Central memory CD8-positive, alpha-beta T cell (primary cell): ENCODE data around the gene AP5S1.
"Not testable (repeated sequence)": the region's sequence is repeated elsewhere in the genome, so short reads cannot be mapped to it uniquely, and the experiment has no call there.

Experiments
- ATAC-seq: fragments of 150-1000 bp; cut with Tn5 transposase; replicated peaks from 2 replicates; pipeline ENCODE4 v1.10.0; 2022; ENCODE audit warnings: mild to moderate bottlenecking, moderate FRiP score, moderate number of reproducible peaks; ENCODE audit not compliant: poor library complexity, severe bottlenecking; ENCODE audit errors: extremely low read depth
- DNase-seq, 2 donors: peaks; one replicate each; pipeline ENCODE4 v3.0.0; 2021; ENCODE audit warnings: low spot score in 2 of 2
- H3K27ac Mint-ChIP-seq: one replicate; pipeline ENCODE4 v1.8.0; 2022; ENCODE audit warnings: low read depth, mild to moderate bottlenecking, moderate library complexity, mixed read lengths
- H3K27me3 Mint-ChIP-seq: one replicate; pipeline ENCODE4 v1.8.0; 2022; ENCODE audit warnings: mixed read lengths
- H3K36me3 Mint-ChIP-seq: one replicate; pipeline ENCODE4 v1.8.0; 2022; ENCODE audit warnings: mild to moderate bottlenecking, moderate library complexity, mixed read lengths; ENCODE audit not compliant: insufficient read depth
- H3K4me1 Mint-ChIP-seq: one replicate; pipeline ENCODE4 v1.8.0; 2022; ENCODE audit warnings: mixed read lengths
- H3K4me3 Mint-ChIP-seq: one replicate; pipeline ENCODE4 v1.8.0; 2022; ENCODE audit warnings: mild to moderate bottlenecking, moderate library complexity, mixed read lengths
- H3K9me3 Mint-ChIP-seq: one replicate; pipeline ENCODE4 v1.8.0; 2022; ENCODE audit warnings: mixed read lengths

Gene AP5S1

GRCh38 chr20:3843990-3844619, 23.8 kb downstream of the AP5S1 start:
- not testable (repeated sequence) for H3K9me3 Mint-ChIP-seq, H3K4me3 Mint-ChIP-seq, ATAC-seq, H3K36me3 Mint-ChIP-seq, H3K27ac Mint-ChIP-seq, DNase-seq, H3K27me3 Mint-ChIP-seq
- H3K4me1 Mint-ChIP-seq = peaks cover 22% of the 10 kb centered on the region

- Mint-ChIP-seq H3K4me3 (peak overlapping the region; percentile 87), H3K4me1 (peaks cover 30% of the 10 kb centered on the region), H3K27ac (peak overlapping the region; percentile 91), H3K36me3 (peaks cover 5% of the 10 kb centered on the region), H3K9me3 (no peaks in the 10 kb centered on the region), H3K27me3 (no peaks in the 10 kb centered on the region)
- ATAC-seq (no peak), DNase-seq (no peak)
These were observed 26.0 kb downstream of the AP5S1 start for GRCh38 chr20:3846378-3846739.

GRCh38 chr20:3846740-3847428, 26.5 kb downstream of the AP5S1 start, which contains the start of gene MAVS:
Gene MAVS, plus strand, starts transcription at chr20:3846834. Its CDS starts 7,791 bp downstream, at chr20:3854625.
- Mint-ChIP-seq H3K4me1 (peaks cover 30% of the 10 kb centered on the region), H3K4me3 (peak within 1 kb of the TSS; percentile 87)
- peak; percentile 94 for ATAC-seq

DNA sequence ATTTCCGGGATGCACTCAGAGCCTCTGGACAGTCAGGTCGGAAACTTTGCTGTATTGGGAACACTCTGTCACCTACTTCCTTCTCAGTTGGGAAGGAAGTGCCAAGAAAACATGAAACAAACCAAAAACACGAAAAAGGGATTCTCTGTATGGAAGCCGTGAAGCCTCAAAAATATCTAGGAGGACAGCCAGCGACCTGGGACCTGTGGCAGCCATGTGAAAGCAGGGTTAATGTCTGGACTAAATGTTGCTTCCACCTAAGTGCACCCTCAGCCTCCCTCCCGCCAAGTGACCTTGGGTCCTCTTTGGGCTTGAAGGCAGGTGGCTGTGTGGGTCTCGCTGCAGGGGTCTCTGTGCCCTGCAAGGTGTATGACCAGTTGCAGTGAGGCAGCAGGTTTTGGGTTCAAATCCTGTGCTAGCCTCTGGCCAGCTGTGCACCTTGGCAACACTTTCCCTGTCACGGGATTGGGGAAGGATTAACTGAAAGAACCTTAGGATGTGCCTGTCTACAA, 27.1 kb downstream of the AP5S1 start:
- Mint-ChIP-seq H3K27ac (peak overlapping the region; percentile 91), H3K4me1 (peaks cover 30% of the 10 kb centered on the region), H3K27me3 (no peaks in the 10 kb centered on the region), H3K36me3 (peaks cover 5% of the 10 kb centered on the region), H3K4me3 (peak overlapping the region; percentile 87), H3K9me3 (no peaks in the 10 kb centered on the region)
- DNase-seq = no peak
- no peak for ATAC-seq

More at GRCh38 chr20:3846740-3847428, 26.5 kb downstream of the AP5S1 start, which contains the start of gene MAVS:
- Mint-ChIP-seq H3K36me3 (peaks cover 5% of the 10 kb centered on the region), H3K27ac (peak within 1 kb of the TSS; percentile 91), H3K9me3 (no peaks in the 10 kb centered on the region), H3K27me3 (no peaks in the 10 kb centered on the region)
- DNase-seq = peak; percentile 70

- Mint-ChIP-seq H3K36me3 (peaks cover 5% of the 10 kb centered on the region), H3K4me1 (peaks cover 30% of the 10 kb centered on the region), H3K4me3 (peak overlapping the region; percentile 87), H3K27me3 (no peaks in the 10 kb centered on the region), H3K9me3 (no peaks in the 10 kb centered on the region), H3K27ac (peak overlapping the region; percentile 86)
- ATAC-seq (no peak), DNase-seq (no peak)
These were observed 28.2 kb downstream of the AP5S1 start for GRCh38 chr20:3848565-3848964.

DNA sequence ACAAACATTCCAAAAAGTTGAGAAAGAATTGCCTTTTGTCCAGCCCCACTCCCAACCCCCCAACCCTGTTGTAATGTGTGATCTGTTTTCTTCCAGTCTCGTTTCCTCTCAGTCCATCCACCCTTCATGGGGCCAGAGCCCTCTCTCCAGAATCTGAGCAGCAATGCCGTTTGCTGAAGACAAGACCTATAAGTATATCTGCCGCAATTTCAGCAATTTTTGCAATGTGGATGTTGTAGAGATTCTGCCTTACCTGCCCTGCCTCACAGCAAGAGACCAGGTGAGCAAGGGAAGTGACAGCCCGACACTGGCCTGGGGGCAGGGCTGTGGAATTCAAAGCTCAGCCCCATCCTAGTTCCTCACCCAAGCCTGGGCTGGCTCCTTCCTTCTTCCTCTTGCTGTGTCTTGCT, 34.1 kb downstream of the AP5S1 start:
- Mint-ChIP-seq H3K4me1 (peaks cover 24% of the 10 kb centered on the region), H3K9me3 (no peaks in the 10 kb centered on the region), H3K36me3 (peaks cover 20% of the 10 kb centered on the region), H3K27ac (no peak overlapping the region), H3K4me3 (no peak overlapping the region), H3K27me3 (no peaks in the 10 kb centered on the region)
- peak; percentile 32 for ATAC-seq
- no peak for DNase-seq

- Mint-ChIP-seq H3K9me3 (no peaks in the 10 kb centered on the region), H3K4me3 (no peak overlapping the region), H3K27me3 (no peaks in the 10 kb centered on the region), H3K27ac (no peak overlapping the region), H3K36me3 (peaks cover 35% of the 10 kb centered on the region), H3K4me1 (peaks cover 20% of the 10 kb centered on the region)
- ATAC-seq (no peak), DNase-seq (no peak)
These were observed 37.1 kb downstream of the AP5S1 start for GRCh38 chr20:3857405-3857804.

GRCh38 chr20:3858689-3859088, 38.3 kb downstream of the AP5S1 start:
- Mint-ChIP-seq H3K9me3 (no peaks in the 10 kb centered on the region), H3K4me3 (no peak overlapping the region), H3K27ac (no peak overlapping the region), H3K4me1 (peaks cover 20% of the 10 kb centered on the region), H3K27me3 (no peaks in the 10 kb centered on the region), H3K36me3 (peaks cover 45% of the 10 kb centered on the region)
- DNase-seq (no peak), ATAC-seq (no peak)

- no peak overlapping the region for H3K4me3 Mint-ChIP-seq
These were observed 40.8 kb downstream of the AP5S1 start for GRCh38 chr20:3861191-3861590.

GRCh38 chr20:3862333-3862732, 42.0 kb downstream of the AP5S1 start:
- ATAC-seq (no peak), DNase-seq (no peak)
- Mint-ChIP-seq H3K36me3 (peaks cover 40% of the 10 kb centered on the region), H3K27me3 (no peaks in the 10 kb centered on the region), H3K4me3 (no peak overlapping the region), H3K4me1 (peaks cover 7% of the 10 kb centered on the region), H3K9me3 (no peaks in the 10 kb centered on the region), H3K27ac (no peak overlapping the region)

More at GRCh38 chr20:3861191-3861590, 40.8 kb downstream of the AP5S1 start:
- Mint-ChIP-seq H3K9me3 (no peaks in the 10 kb centered on the region), H3K27me3 (no peaks in the 10 kb centered on the region), H3K36me3 (peaks cover 44% of the 10 kb centered on the region), H3K4me1 (peaks cover 13% of the 10 kb centered on the region), H3K27ac (no peak overlapping the region)
- no peak for ATAC-seq
- no peak for DNase-seq

- Mint-ChIP-seq H3K27ac (peak overlapping the region; percentile 41), H3K9me3 (no peaks in the 10 kb centered on the region), H3K36me3 (peaks cover 38% of the 10 kb centered on the region)
These were observed 43.0 kb downstream of the AP5S1 start for GRCh38 chr20:3863317-3863716.

GRCh38 chr20:3864518-3864917, 44.2 kb downstream of the AP5S1 start:
- H3K27me3 Mint-ChIP-seq = no peaks in the 10 kb centered on the region
- H3K27ac Mint-ChIP-seq = no peak overlapping the region
- no peaks in the 10 kb centered on the region for H3K4me1 Mint-ChIP-seq
- DNase-seq = no peak
- peaks cover 38% of the 10 kb centered on the region for H3K36me3 Mint-ChIP-seq
- H3K4me3 Mint-ChIP-seq = no peak overlapping the region
- ATAC-seq = no peak
- H3K9me3 Mint-ChIP-seq = no peaks in the 10 kb centered on the region

More at GRCh38 chr20:3863317-3863716, 43.0 kb downstream of the AP5S1 start:
- ATAC-seq (no peak), DNase-seq (no peak)
- Mint-ChIP-seq H3K4me1 (no peaks in the 10 kb centered on the region), H3K27me3 (no peaks in the 10 kb centered on the region), H3K4me3 (no peak overlapping the region)
